Choroid plexus epithelial cell (primary cell): ENCODE measurements around the gene DAGLB.

Experiments
- DNase-seq: peaks from one replicate; pipeline ENCODE4 v3.0.0-alpha.2; 2010; ENCODE audit warnings: low read depth
- H3K4me3 ChIP-seq: 2 replicates; pipeline ENCODE4 v1.5.1; 2011; ENCODE audit warnings: low read depth, mild to moderate bottlenecking, control low read depth, low read length, moderate library complexity
- CTCF ChIP-seq: conservative IDR thresholded peaks from 2 replicates; pipeline ENCODE4 v1.5.1; 2011; ENCODE audit warnings: low read depth, mild to moderate bottlenecking, control low read depth, inconsistent platforms, low read length, moderate library complexity

DAGLB gene

GRCh38 chr7:6430974-6431373 lies 16.8 kb downstream of the DAGLB start:
- no peak overlapping the region for H3K4me3 ChIP-seq
- no peak for TF ChIP-seq CTCF
- no peak for DNase-seq

GRCh38 chr7:6430271-6430940 lies 17.3 kb downstream of the DAGLB start:
- DNase-seq: peak; percentile 81
- H3K4me3 ChIP-seq: no peak overlapping the region
- TF ChIP-seq CTCF: peak; percentile 47

GRCh38 chr7:6425948-6426347 lies 21.8 kb downstream of the DAGLB start:
- TF ChIP-seq CTCF: no peak
- H3K4me3 ChIP-seq: no peak overlapping the region
- DNase-seq: no peak

GRCh38 chr7:6423942-6424701 lies 23.6 kb downstream of the DAGLB start:
- peak; percentile 39 for TF ChIP-seq CTCF
- H3K4me3 ChIP-seq: no peak overlapping the region
- DNase-seq: peak; percentile 38

- H3K4me3 ChIP-seq: no peak overlapping the region
- DNase-seq: no peak
- no peak for TF ChIP-seq CTCF
Measured at GRCh38 chr7:6422926-6423632, 24.7 kb downstream of the DAGLB start.

GRCh38 chr7:6422095-6422494 lies 25.7 kb downstream of the DAGLB start:
- H3K4me3 ChIP-seq: no peak overlapping the region

More at GRCh38 chr7:6422095-6422494, 25.7 kb downstream of the DAGLB start:
- DNase-seq: no peak
- no peak for TF ChIP-seq CTCF
